Endothelial cell of umbilical vein (primary cell): Measurements from ENCODE around the gene WNT7B. TPM values are rescaled to one million over a fixed set of nuclear protein-coding genes. Genes with fewer than 3 reads are reported as not detected.

Experiments
- BruUV-seq: library from RNA; stranded (reverse); fragments of 400-500 nt; replicated peaks from 2 replicates; lab custom pipeline; 2021; lab: Mats Ljungman, UMichigan
- CTCF ChIA-PET: fragments of 300-600, 350-600 bp; sonication (Branson Sonifier 250); formaldehyde crosslinking; loops from one replicate; lab custom pipeline; 2021; ENCODE audit warnings: antibody characterized with exemption, inconsistent platforms; lab: Charles Lee
- POLR2A ChIA-PET: fragments of 300-600, 350-600 bp; sonication (Branson Sonifier 250); formaldehyde crosslinking; loops from one replicate; lab custom pipeline; 2021; ENCODE audit warnings: antibody characterized with exemption, inconsistent platforms; lab: Charles Lee
- DNase-seq: peaks from one replicate; pipeline ENCODE4 v3.0.0-alpha.2; 2011; ENCODE audit warnings: low read depth, low spot score
- FAIRE-seq: peaks from 2 replicates; lab custom pipeline; 2011; peaks lifted over from hg19 to GRCh38; lab: Jason Lieb, UNC
- H2AFZ ChIP-seq: 2 replicates; pipeline ENCODE4 v1.6.0; 2012; ENCODE audit warnings: low read depth, low read length, control low read depth, inconsistent platforms
- H3K27ac ChIP-seq: 2 replicates; pipeline ENCODE4 v1.5.1; 2011; ENCODE audit warnings: low read depth, mild to moderate bottlenecking, control low read depth, low read length, moderate library complexity; ENCODE audit not compliant: insufficient read depth
- H3K27me3 ChIP-seq, 2 experiments: 2 replicates each; pipeline versions ENCODE4 v1.6.0 to v1.6.1; 2011; ENCODE audit warnings: low read length in 2 of 2, mixed read lengths in 1 of 2; ENCODE audit not compliant: control insufficient read depth in 2 of 2, insufficient read depth in 2 of 2
- H3K36me3 ChIP-seq, 2 experiments: 2 replicates in 1 of 2; 3 replicates in 1 of 2; pipeline ENCODE4 v1.5.1; 2011; ENCODE audit warnings: low read length in 2 of 2, mild to moderate bottlenecking in 1 of 2, moderate library complexity in 1 of 2; ENCODE audit not compliant: control insufficient read depth in 2 of 2, insufficient read depth in 2 of 2; ENCODE audit errors: extremely low read depth in 1 of 2
- H3K4me1 ChIP-seq: 3 replicates; pipeline ENCODE4 v1.5.1; 2011; ENCODE audit warnings: mild to moderate bottlenecking, low read length; ENCODE audit not compliant: control insufficient read depth, insufficient read depth; ENCODE audit errors: extremely low read depth
- H3K4me2 ChIP-seq: 2 replicates; pipeline ENCODE4 v1.6.1; 2011; ENCODE audit warnings: low read length, control low read depth, mixed read lengths; ENCODE audit not compliant: insufficient read depth
- H3K4me3 ChIP-seq, 3 experiments: fragments of 200-600 bp in 1 of 3; sonication (generic), shearing (Covaris generic) in 1 of 3; replicated peaks in 1 of 3; 2 replicates each; pipeline ENCODE4 v1.5.1; 2011 to 2016; ENCODE audit warnings: control low read depth in 3 of 3, low read length in 3 of 3, mild to moderate bottlenecking in 2 of 3, inconsistent platforms in 1 of 3, low read depth in 1 of 3, moderate library complexity in 1 of 3; ENCODE audit not compliant: insufficient read depth in 1 of 3
- H3K79me2 ChIP-seq: 2 replicates; pipeline ENCODE4 v1.6.0; 2012; ENCODE audit warnings: low read length, inconsistent platforms; ENCODE audit not compliant: control insufficient read depth, insufficient read depth
- H3K9ac ChIP-seq: replicated peaks from 2 replicates; pipeline ENCODE3; 2011; ENCODE audit warnings: low read length, control low read depth; ENCODE audit not compliant: insufficient read depth; ENCODE audit errors: extremely low read depth
- H3K9me1 ChIP-seq: replicated peaks from 3 replicates; pipeline ENCODE4 v1.6.0; 2011; ENCODE audit warnings: mild to moderate bottlenecking, low read length; ENCODE audit not compliant: control insufficient read depth, insufficient read depth; ENCODE audit errors: extremely low read depth
- H3K9me3 ChIP-seq: replicated peaks from 2 replicates; pipeline ENCODE4 v1.5.1; 2012; ENCODE audit warnings: low read length, inconsistent platforms; ENCODE audit not compliant: control insufficient read depth, insufficient read depth
- H4K20me1 ChIP-seq: replicated peaks from 2 replicates; pipeline ENCODE3; 2011; ENCODE audit warnings: mild to moderate bottlenecking, low read length; ENCODE audit not compliant: control insufficient read depth, insufficient read depth; ENCODE audit errors: extremely low read depth
- CTCF ChIP-seq, 2 donors: IDR thresholded peaks; 1 replicate in 1 of 2; 2 replicates in 1 of 2; pipeline ENCODE4 v1.5.1; 2011; ENCODE audit warnings: low read length in 2 of 2, mild to moderate bottlenecking in 2 of 2, moderate library complexity in 2 of 2, control low read depth in 1 of 2, inconsistent platforms in 1 of 2, low read depth in 1 of 2; ENCODE audit not compliant: insufficient read depth in 1 of 2; ENCODE audit errors: extremely low read depth in 1 of 2
- EZH2 ChIP-seq: IDR thresholded peaks from 2 replicates; pipeline ENCODE4 v1.6.1; 2012; ENCODE audit warnings: borderline replicate concordance, low read depth, mild to moderate bottlenecking, moderate library complexity, low read length, inconsistent platforms; ENCODE audit not compliant: severe bottlenecking
- FOS ChIP-seq: IDR thresholded peaks from 2 replicates; pipeline ENCODE4 v1.6.1; 2011; ENCODE audit warnings: mild to moderate bottlenecking, low read length, moderate library complexity, borderline replicate concordance; ENCODE audit not compliant: insufficient read depth
- GATA2 ChIP-seq: IDR thresholded peaks from 2 replicates; pipeline ENCODE4 v1.7.0; 2011; ENCODE audit warnings: low read depth, mild to moderate bottlenecking, moderate library complexity, mixed read lengths, low read length; ENCODE audit not compliant: insufficient read length, insufficient read depth
- JUN ChIP-seq: IDR thresholded peaks from 2 replicates; pipeline ENCODE4 v1.6.1; 2011; ENCODE audit warnings: borderline replicate concordance, low read depth; ENCODE audit not compliant: insufficient read length, insufficient read depth
- MYC ChIP-seq: IDR thresholded peaks from one replicate; pipeline ENCODE4 v1.6.1; 2011; ENCODE audit warnings: mild to moderate bottlenecking, low read depth, low read length
- POLR2A ChIP-seq: IDR thresholded peaks from 2 replicates; pipeline ENCODE4 v1.6.1; 2012; ENCODE audit warnings: low read depth, mild to moderate bottlenecking, control low read depth, low read length
- POLR2AphosphoS5 ChIP-seq: IDR thresholded peaks from 2 replicates; pipeline ENCODE4 v1.6.1; 2012; ENCODE audit warnings: low read depth, mild to moderate bottlenecking, control low read depth, low read length, moderate library complexity; ENCODE audit not compliant: insufficient read depth
- dilution Hi-C: fragments of 300-500 bp; cut with MboI; formaldehyde crosslinking; loops from one replicate; pipeline ENCODE4 v1.15.0; 2019; ENCODE audit warnings: low sequenced_read_pairs; ENCODE audit not compliant: extremely low pct_ligation_motif_present
- intact Hi-C: fragments of 100-400 bp; cut with micrococcal nuclease; formaldehyde crosslinking; loops from one replicate; pipeline ENCODE4 v1.10.0; 2022
- polyA plus RNA-seq, 4 experiments: library from polyadenylated mRNA; depleted of rRNA in 3 of 4; stranded (reverse) in 3 of 4; unstranded in 1 of 4; fragments of >200 nt; gene quantifications; 2 replicates each; pipeline versions ENCODE4 v1.2.1 to v1.2.3, GENCODE V29; 2011 to 2012; ENCODE audit warnings: missing spikeins in 1 of 4
- total RNA-seq: library from RNA; stranded (reverse); gene quantifications from 2 replicates; pipeline ENCODE4 v1.2.3, GENCODE V29; 2021
- TF ChIP-seq, protein P1 (sequence below): IDR thresholded peaks from 2 replicates; pipeline ENCODE4 v1.6.1; 2011; ENCODE audit not compliant: insufficient read depth, insufficient read length

The WNT7B gene
- total and polyA plus RNA-seq, 2 donors (not counting 3 experiments of a cell fraction or from before 2014, with no cell fraction given): not detected

GRCh38 chr22:45953178-45953577, 23.8 kb downstream of the WNT7B start:
- dilution Hi-C loops (no loop called here), intact Hi-C loops (no loop called here)
- FAIRE-seq (no peak), DNase-seq (no peak)
- Histone ChIP-seq H3K27me3 (peaks cover 0 to 2% of the 10 kb centered on the region in 2 experiments), H4K20me1 (no peaks in the 10 kb centered on the region), H3K79me2 (no peaks in the 10 kb centered on the region), H3K9ac (no peak overlapping the region), H2AFZ (no peak overlapping the region), H3K4me1 (no peaks in the 10 kb centered on the region), H3K4me3 (no peak overlapping the region), H3K9me1 (no peaks in the 10 kb centered on the region), H3K36me3 (no peaks in the 10 kb centered on the region), H3K9me3 (no peaks in the 10 kb centered on the region), H3K4me2 (no peak overlapping the region), H3K27ac (no peak overlapping the region)
- TF ChIP-seq MYC (no peak), EZH2 (no peak), GATA2 (no peak)
- BruUV-seq: no TSS peak
- POLR2A ChIA-PET: no interaction called here
- CTCF ChIA-PET: no interaction called here

DNA sequence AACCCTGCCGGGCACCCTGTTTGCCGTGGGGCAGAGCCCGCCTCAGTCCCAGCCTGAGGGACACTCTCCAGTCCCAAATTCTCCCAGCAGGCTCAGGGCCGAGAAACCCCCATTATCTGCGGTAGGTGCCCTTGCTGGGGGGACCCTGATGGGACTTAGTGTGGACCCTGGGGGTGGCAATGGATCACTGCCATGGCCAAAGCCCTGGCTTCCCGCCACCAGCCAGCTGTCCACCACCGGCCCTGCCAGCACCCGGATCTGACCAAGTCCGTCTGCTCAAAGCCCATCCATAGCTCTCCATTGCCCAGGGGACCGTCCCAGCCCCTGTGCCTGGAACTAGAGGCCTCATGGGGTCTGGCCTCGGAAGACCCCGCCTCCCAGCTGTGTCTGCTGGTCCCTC, 24.4 kb downstream of the WNT7B start:
- no peaks in the 10 kb centered on the region for H3K79me2 ChIP-seq
- H3K36me3 ChIP-seq: no peaks in the 10 kb centered on the region
- intact Hi-C loops (no loop called here), dilution Hi-C loops (no loop called here)
- TF ChIP-seq JUN (no peak), POLR2A (no peak), MYC (no peak), POLR2AphosphoS5 (no peak), EZH2 (no peak), FOS (no peak), CTCF (IDR thresholded peaks at IDR 0.05; ENCODE audit: extremely low read depth in 1 of 2, insufficient read depth in 1 of 2, low read depth in 1 of 2, low read length in 2 of 2) (no peak), GATA2 (no peak)
- TF ChIP-seq, protein P1, sequence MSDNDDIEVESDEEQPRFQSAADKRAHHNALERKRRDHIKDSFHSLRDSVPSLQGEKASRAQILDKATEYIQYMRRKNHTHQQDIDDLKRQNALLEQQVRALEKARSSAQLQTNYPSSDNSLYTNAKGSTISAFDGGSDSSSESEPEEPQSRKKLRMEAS: no peak
- no peaks in the 10 kb centered on the region for H3K9me1 ChIP-seq
- no peak overlapping the region for H3K4me3 ChIP-seq
- no TSS peak for BruUV-seq
- ChIA-PET CTCF (no interaction called here), POLR2A (no interaction called here)
- FAIRE-seq: no peak
- H3K27ac ChIP-seq: no peak overlapping the region
- H3K4me2 ChIP-seq: no peak overlapping the region
- DNase-seq: no peak
- no peaks in the 10 kb centered on the region for H4K20me1 ChIP-seq
- H3K9me3 ChIP-seq: no peaks in the 10 kb centered on the region
- peaks cover 0 to 2% of the 10 kb centered on the region in 2 experiments for H3K27me3 ChIP-seq
- H2AFZ ChIP-seq: no peak overlapping the region
- no peaks in the 10 kb centered on the region for H3K4me1 ChIP-seq
- H3K9ac ChIP-seq: no peak overlapping the region
